ENCODE data around the gene NOTUM. TPM values are rescaled to one million over a fixed set of nuclear protein-coding genes. Genes with fewer than 3 reads are reported as not detected.

NOTUM gene
- total RNA-seq, 1 experiment from 2014 or later: not detected

DNA sequence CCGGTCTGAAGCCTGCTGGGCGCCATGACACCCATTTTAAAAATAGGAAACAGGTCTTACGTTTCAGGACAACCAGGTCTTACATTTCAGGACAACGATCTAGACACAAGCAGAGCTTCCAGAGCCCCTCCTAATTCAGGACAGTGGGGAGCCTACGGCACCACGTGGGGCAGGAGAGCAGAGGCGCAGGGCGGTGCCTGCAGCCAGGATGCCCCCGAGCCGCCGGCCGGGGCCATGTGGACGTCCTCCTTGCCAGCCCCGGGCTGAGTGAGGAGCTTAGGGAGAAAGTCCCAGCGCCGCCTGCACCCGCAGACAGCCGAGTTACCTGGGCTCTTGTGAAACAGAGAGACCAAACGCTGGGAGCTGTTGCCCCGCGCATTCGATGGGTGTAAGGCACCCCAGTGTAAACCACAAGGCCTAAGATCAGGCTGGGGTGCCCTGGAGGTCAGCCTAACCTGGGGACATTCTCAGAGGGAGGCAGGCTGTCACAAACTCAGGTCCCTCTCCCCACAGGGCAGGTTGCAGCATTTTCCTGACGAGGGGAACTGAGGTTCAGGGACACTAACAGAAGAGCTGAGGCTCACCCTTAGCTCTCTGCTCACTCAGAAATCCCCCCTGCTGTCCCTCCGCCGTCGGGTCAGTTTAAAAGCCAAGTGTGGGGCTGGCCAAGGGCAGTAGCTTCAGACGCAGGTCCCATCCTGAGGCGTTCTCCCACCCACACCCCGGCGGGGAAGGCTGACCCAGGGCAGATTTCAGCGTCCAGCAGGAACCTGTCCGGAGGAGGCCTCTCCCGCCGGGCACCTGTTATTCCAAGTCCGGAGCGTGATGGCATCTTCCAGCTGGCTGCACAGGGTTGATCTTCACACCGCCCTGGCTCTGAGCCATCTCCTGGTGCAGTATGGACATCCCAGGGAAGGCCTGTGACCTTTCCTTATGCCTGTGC is 1.8 kb upstream of the NOTUM start:
- H3K36me3 ChIP-seq (ENCODE audit: low read depth): no peaks in the 10 kb centered on the region
- no peaks in the 10 kb centered on the region for H3K4me1 ChIP-seq (replicated peaks; ENCODE audit: insufficient read depth)
- H3K27ac ChIP-seq: no peak overlapping the region
- POLR2A ChIA-PET (ENCODE audit: unreplicated experiment): no interaction called here
- TF ChIP-seq EZH2 (IDR thresholded peaks at IDR 0.05; ENCODE audit: low read depth): no peak
- TF ChIP-seq, protein P1, sequence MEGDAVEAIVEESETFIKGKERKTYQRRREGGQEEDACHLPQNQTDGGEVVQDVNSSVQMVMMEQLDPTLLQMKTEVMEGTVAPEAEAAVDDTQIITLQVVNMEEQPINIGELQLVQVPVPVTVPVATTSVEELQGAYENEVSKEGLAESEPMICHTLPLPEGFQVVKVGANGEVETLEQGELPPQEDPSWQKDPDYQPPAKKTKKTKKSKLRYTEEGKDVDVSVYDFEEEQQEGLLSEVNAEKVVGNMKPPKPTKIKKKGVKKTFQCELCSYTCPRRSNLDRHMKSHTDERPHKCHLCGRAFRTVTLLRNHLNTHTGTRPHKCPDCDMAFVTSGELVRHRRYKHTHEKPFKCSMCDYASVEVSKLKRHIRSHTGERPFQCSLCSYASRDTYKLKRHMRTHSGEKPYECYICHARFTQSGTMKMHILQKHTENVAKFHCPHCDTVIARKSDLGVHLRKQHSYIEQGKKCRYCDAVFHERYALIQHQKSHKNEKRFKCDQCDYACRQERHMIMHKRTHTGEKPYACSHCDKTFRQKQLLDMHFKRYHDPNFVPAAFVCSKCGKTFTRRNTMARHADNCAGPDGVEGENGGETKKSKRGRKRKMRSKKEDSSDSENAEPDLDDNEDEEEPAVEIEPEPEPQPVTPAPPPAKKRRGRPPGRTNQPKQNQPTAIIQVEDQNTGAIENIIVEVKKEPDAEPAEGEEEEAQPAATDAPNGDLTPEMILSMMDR (conservative IDR thresholded peaks at IDR 0.05): no peak
- BruUV-seq (replicated peaks): no TSS peak
- H2AFZ ChIP-seq: no peak overlapping the region
- no peak for DNase-seq
- no peak overlapping the region for H3K4me2 ChIP-seq
- CTCF ChIA-PET: interaction anchor here (0.8 kb wide), 1 partner anchor 56 kb away, joined by 4 read pairs; no protein-coding TSS in a partner anchor
- no peaks in the 10 kb centered on the region for H3K27me3 ChIP-seq (ENCODE audit: insufficient read depth, low read depth)
- no peak overlapping the region for H3K4me3 ChIP-seq
- H3K79me2 ChIP-seq (ENCODE audit: low read depth): no peaks in the 10 kb centered on the region
- peaks cover 16% of the 10 kb centered on the region for H3F3A ChIP-seq (ENCODE audit: insufficient read depth, low read depth)
- H4K20me1 ChIP-seq (ENCODE audit: insufficient read depth): no peaks in the 10 kb centered on the region
- no peaks in the 10 kb centered on the region for H3K9me2 ChIP-seq (ENCODE audit: insufficient read depth)
- intact Hi-C loops (cut with micrococcal nuclease; ENCODE audit: unreplicated experiment): no loop called here
- no peaks in the 10 kb centered on the region for H3K9me3 ChIP-seq (ENCODE audit: insufficient read depth, low read depth)

DNA sequence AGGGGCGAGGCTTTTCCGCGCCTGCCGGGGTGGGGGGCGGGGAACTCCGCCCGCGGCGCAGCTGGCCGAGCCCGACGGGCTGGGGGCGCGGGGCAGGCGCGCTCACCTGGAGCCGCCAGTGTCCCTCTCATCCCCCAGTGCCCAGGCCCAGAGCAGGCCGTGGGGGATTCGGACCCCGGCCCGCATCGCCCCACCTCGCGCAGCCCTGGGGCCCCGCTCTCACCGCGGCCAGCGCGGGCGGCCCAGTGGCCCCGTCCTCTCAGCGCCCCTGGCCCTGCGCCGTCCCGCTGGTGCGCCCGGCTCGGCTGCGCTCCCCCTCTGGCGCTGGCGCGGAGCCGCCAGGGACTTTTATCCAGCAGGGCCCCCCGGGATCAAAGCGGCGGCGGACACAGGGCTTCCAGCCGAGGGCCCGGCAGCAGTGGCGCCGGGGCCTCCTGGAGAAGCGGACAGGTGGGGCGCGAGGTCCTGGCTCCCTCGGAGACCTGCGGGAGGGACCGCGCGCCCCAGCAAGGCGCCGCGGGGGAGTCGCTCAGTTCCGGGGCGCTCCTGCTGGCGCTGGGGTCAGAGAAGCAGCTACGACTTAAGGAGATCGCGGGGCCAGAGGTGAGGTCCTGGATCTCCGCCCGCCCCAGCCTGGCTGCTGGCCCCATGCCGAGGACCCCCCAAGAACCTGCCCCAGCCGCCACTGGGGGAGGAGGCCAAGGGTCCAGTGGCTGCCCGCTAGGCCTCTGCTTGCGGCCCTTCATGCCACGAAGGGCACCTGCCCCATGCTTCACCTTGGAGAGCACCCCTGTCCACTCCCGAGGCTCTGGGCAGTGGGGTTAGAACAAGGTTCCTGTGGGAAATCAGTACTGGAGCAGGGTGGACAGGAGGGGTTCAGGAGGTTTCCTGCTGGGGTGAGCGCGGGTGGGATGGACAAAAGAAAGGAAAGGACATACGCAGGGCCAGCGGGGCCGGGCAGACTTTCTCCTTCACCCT is 823 bp upstream of the NOTUM start:
- no peaks in the 10 kb centered on the region for H3K9me3 ChIP-seq (ENCODE audit: insufficient read depth, low read depth)
- H3K4me1 ChIP-seq (replicated peaks; ENCODE audit: insufficient read depth): no peaks in the 10 kb centered on the region
- TF ChIP-seq, protein P1 (conservative IDR thresholded peaks at IDR 0.05): no peak
- TF ChIP-seq EZH2 (IDR thresholded peaks at IDR 0.05; ENCODE audit: low read depth): no peak
- intact Hi-C loops (cut with micrococcal nuclease; ENCODE audit: unreplicated experiment): no loop called here
- no peak overlapping the region for H3K4me2 ChIP-seq
- no TSS peak for BruUV-seq (replicated peaks)
- CTCF ChIA-PET: interaction anchor here (0.8 kb wide), 1 partner anchor 57 kb away, joined by 4 read pairs; no protein-coding TSS in a partner anchor
- no peak overlapping the region for H3K27ac ChIP-seq
- no peaks in the 10 kb centered on the region for H3K9me2 ChIP-seq (ENCODE audit: insufficient read depth)
- no peaks in the 10 kb centered on the region for H3K27me3 ChIP-seq (ENCODE audit: insufficient read depth, low read depth)
- no peaks in the 10 kb centered on the region for H3K36me3 ChIP-seq (ENCODE audit: low read depth)
- no peak overlapping the region for H3K4me3 ChIP-seq
- H3F3A ChIP-seq (ENCODE audit: insufficient read depth, low read depth): peaks cover 16% of the 10 kb centered on the region
- no peak for DNase-seq
- H4K20me1 ChIP-seq (ENCODE audit: insufficient read depth): no peaks in the 10 kb centered on the region
- H2AFZ ChIP-seq: no peak overlapping the region
- H3K79me2 ChIP-seq (ENCODE audit: low read depth): no peaks in the 10 kb centered on the region
- POLR2A ChIA-PET (ENCODE audit: unreplicated experiment): no interaction called here

Data from PC-9 (cell line).